ENCODE data around the gene STEAP1. TPM values are rescaled to one million over a fixed set of nuclear protein-coding genes. Genes with fewer than 3 reads are reported as not detected.
"Not testable (repeated sequence)": the region's sequence is repeated elsewhere in the genome, so short reads cannot be mapped to it uniquely, and the experiment has no call there.

The STEAP1 gene
- total RNA-seq, 8 experiments from 2014 or later = 0.37 to 10.0 (median 1.6) TPM

- H3K4me1 ChIP-seq (replicated peaks in 1 of 2); H3K4me3 ChIP-seq; H3K27ac ChIP-seq; ATAC-seq (replicated peaks in 6 of 8): not testable (repeated sequence)
- in situ Hi-C loops (cut with MboI; ENCODE audit: low pct_unique_long_range_greater_than_20kb in 2 of 9, low sequenced_read_pairs in 9 of 9, unreplicated experiment in 9 of 9) = loop anchor here in 3 of 9 experiments (25.0 kb wide), 3 partner anchors 105 to 280 kb away; partner anchors contain the start of gene CLDN12 (in 1 of the 3)
- 0 to 100% (median 100%) methylated on average over 1 to 2 of the region's 2 CpGs; no CpG with 5 or more reads in 2 of the 10 experiments for WGBS, 10 experiments
Measured at GRCh38 chr7:90157331-90157730, 3.1 kb downstream of the STEAP1 start.

GRCh38 chr7:90157761-90158350, 3.6 kb downstream of the STEAP1 start:
- not testable (repeated sequence) for H3K4me3 ChIP-seq; H3K27ac ChIP-seq; ATAC-seq (replicated peaks in 6 of 8); H3K4me1 ChIP-seq (replicated peaks in 1 of 2)
- in situ Hi-C loops (cut with MboI; ENCODE audit: low pct_unique_long_range_greater_than_20kb in 2 of 9, low sequenced_read_pairs in 9 of 9, unreplicated experiment in 9 of 9) = loop anchor here in 3 of 9 experiments (25.0 kb wide), 3 partner anchors 104 to 279 kb away; partner anchors contain the start of gene CLDN12 (in 1 of the 3)
- 22 to 100% (median 100%) methylated on average over 1 to 3 of the region's 4 CpGs; no CpG with 5 or more reads in 1 of the 10 experiments for WGBS, 10 experiments

DNA sequence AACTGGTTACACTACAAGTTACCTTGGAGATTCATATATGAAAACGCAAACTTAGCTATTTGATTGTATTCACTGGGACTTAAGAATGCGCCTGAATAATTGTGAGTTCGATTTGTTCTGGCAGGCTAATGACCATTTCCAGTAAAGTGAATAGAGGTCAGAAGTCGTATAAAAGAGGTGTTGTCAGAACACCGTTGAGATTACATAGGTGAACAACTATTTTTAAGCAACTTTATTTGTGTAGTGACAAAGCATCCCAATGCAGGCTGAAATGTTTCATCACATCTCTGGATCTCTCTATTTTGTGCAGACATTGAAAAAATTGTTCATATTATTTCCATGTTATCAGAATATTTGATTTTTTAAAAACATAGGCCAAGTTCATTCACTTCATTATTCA, 9.3 kb downstream of the STEAP1 start:
- Histone ChIP-seq H3K27ac (no peak overlapping the region), H3K4me3 (no peak overlapping the region), H3K4me1 (replicated peaks in 1 of 2) (no peaks in the 10 kb centered on the region)
- in situ Hi-C loops (cut with MboI; ENCODE audit: low pct_unique_long_range_greater_than_20kb in 2 of 9, low sequenced_read_pairs in 9 of 9, unreplicated experiment in 9 of 9) = loop anchor here in 3 of 9 experiments (25.0 kb wide), 3 partner anchors 99 to 274 kb away; partner anchors contain the start of gene CLDN12 (in 1 of the 3)
- 83 to 100% (median 90%) methylated on average over 1 to 5 of the region's 5 CpGs for WGBS, 10 experiments
- ATAC-seq (replicated peaks in 6 of 8) = no peak

- Histone ChIP-seq H3K4me3 (no peak overlapping the region), H3K27ac (no peak overlapping the region), H3K4me1 (replicated peaks in 1 of 2) (no peaks in the 10 kb centered on the region)
- in situ Hi-C loops (cut with MboI; ENCODE audit: low pct_unique_long_range_greater_than_20kb in 2 of 9, low sequenced_read_pairs in 9 of 9, unreplicated experiment in 9 of 9) = loop anchor here in 3 of 9 experiments (25.0 kb wide), 3 partner anchors 97 to 272 kb away; partner anchors contain the start of gene CLDN12 (in 1 of the 3)
- WGBS, 10 experiments = 40 to 100% (median 75%) methylated on average over 1 to 2 of the region's 2 CpGs; no CpG with 5 or more reads in 1 of the 10 experiments
- ATAC-seq (replicated peaks in 6 of 8) = no peak
Measured at GRCh38 chr7:90165724-90166123, 11.5 kb downstream of the STEAP1 start.

DNA sequence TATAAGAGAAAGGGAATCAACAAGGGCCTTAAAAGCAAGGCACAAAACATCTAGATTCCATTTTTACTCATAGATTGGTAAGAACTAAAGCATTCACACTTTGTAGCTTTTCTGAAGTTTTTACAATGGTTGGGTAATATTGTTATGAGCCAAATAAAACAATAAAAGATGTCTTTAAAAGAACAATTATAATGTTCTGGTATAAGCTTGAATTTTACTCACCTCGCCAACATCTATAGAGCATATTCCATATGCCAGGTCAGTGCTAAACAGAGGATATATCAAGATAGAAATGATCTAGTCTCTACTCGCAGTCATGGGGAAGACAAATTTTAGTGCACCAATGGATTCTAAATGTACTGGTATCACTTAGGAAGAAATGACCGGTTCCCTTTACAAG, 11.9 kb downstream of the STEAP1 start:
- in situ Hi-C loops (cut with MboI; ENCODE audit: low pct_unique_long_range_greater_than_20kb in 2 of 9, low sequenced_read_pairs in 9 of 9, unreplicated experiment in 9 of 9) = loop anchor here in 3 of 9 experiments (25.0 kb wide), 3 partner anchors 96 to 271 kb away; partner anchors contain the start of gene CLDN12 (in 1 of the 3)
- H3K27ac ChIP-seq = no peak overlapping the region
- no peaks in the 10 kb centered on the region for H3K4me1 ChIP-seq (replicated peaks in 1 of 2)
- H3K4me3 ChIP-seq = no peak overlapping the region
- ATAC-seq (replicated peaks in 6 of 8) = no peak
- WGBS, 10 experiments = 67 to 100% (median 82%) methylated on average over 1 to 3 of the region's 3 CpGs

DNA sequence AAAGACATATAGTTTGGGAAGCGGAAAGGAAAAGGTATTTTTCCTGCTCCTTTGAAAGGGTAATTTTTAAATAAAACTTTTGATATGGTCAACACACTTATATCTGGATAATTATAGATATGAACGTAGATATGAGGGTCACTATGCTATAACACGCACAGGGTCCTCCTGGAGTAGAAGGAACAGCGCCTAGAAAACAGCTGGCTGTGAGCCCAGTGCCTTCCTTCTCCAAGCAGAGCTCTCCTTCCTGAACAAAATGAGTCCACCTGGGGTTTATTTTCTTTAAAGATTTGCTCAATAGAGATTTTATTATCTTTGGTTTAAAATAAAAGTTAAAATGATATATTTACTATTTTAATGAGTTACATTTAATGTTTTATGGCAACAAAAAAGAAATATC, 13.1 kb downstream of the STEAP1 start:
- in situ Hi-C loops (cut with MboI; ENCODE audit: low pct_unique_long_range_greater_than_20kb in 2 of 9, low sequenced_read_pairs in 9 of 9, unreplicated experiment in 9 of 9) = loop anchor here in 3 of 9 experiments (25.0 kb wide), 3 partner anchors 95 to 270 kb away; partner anchors contain the start of gene CLDN12 (in 1 of the 3)
- WGBS, 10 experiments = 73 to 96% (median 88%) methylated on average over 3 to 4 of the region's 4 CpGs
- ATAC-seq (replicated peaks in 6 of 8) = no peak

DNA sequence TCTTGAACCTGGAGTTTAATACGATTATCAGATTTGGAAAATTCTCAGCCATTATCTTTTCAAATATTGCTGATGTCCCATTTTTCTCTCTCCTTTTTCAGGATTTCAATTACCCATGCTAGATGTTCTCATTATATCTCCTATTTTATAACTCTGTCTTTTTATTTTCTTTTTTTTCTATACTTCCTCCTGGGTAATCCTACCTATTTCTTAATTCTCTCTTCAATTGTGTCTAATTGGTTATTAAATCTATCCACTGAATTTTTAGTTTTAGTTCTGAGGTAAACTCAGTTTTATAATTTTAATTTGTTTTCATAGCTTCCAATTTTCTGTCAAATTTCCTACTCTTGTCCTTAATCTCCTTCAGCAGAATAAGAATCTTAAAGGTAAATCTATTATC, 15.6 kb downstream of the STEAP1 start:
- ATAC-seq (replicated peaks in 6 of 8) = no peak
- H3K4me1 ChIP-seq (replicated peaks in 1 of 2) = no peaks in the 10 kb centered on the region
- in situ Hi-C loops (cut with MboI; ENCODE audit: low pct_unique_long_range_greater_than_20kb in 2 of 9, low sequenced_read_pairs in 9 of 9, unreplicated experiment in 9 of 9) = loop anchor here in 3 of 9 experiments (25.0 kb wide), 3 partner anchors 92 to 267 kb away; partner anchors contain the start of gene CLDN12 (in 1 of the 3)
- 46 to 100% (median 86%) methylated on average over 1 of the region's 1 CpG; no CpG with 5 or more reads in 1 of the 10 experiments for WGBS, 10 experiments
- no peak overlapping the region for H3K27ac ChIP-seq
- H3K4me3 ChIP-seq = no peak overlapping the region

More for the DNA sequence above, 13.1 kb downstream of the STEAP1 start:
- H3K4me3 ChIP-seq = no peak overlapping the region
- H3K4me1 ChIP-seq (replicated peaks in 1 of 2) = no peaks in the 10 kb centered on the region
- no peak overlapping the region for H3K27ac ChIP-seq

DNA sequence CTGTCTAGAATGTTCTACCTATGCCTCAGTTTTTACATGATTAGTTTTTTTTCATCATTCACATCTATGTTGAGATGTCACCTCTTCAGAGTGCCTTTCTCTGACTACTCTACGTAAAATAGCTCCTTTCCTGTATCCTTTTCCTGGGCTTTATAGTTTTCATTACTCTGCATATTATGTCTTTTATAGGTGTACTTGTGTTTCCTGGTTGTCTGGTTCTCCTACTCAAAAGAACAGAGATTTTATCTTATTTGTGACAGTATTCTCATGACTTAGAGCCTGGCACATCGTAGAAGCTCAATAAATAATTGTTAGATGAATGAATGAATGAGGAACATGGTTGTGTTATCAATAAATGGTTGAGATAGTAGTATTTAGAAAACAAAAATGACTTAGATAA, 17.9 kb downstream of the STEAP1 start:
- Histone ChIP-seq H3K27ac (no peak overlapping the region), H3K4me1 (replicated peaks in 1 of 2) (no peaks in the 10 kb centered on the region), H3K4me3 (no peak overlapping the region)
- ATAC-seq (replicated peaks in 6 of 8) = no peak
- 50 to 100% (median 88%) methylated on average over 1 to 2 of the region's 2 CpGs for WGBS, 10 experiments
- in situ Hi-C loops (cut with MboI; ENCODE audit: low pct_unique_long_range_greater_than_20kb in 2 of 9, low sequenced_read_pairs in 9 of 9, unreplicated experiment in 9 of 9) = loop anchor here in 3 of 9 experiments (25.0 kb wide), 3 partner anchors 90 to 265 kb away; partner anchors contain the start of gene CLDN12 (in 1 of the 3)

DNA sequence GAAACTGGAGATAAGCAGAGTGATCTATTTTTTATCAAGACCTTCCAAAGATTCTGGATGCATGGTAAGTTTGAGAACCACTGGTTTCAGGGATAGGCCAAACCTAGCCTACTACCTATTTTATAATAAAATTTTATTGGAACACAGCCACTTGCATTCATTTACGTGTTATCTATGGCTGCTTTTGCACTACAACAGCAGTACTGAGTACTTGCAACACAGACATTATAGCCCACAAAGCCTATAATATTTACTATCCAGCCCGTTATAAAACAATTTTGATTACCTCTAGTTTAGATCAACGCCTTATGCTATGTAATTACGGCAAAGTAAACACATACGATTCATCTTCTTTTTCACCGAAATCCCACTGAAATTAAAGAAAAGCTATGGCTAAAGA, 18.4 kb downstream of the STEAP1 start:
- no peak overlapping the region for H3K4me3 ChIP-seq
- in situ Hi-C loops (cut with MboI; ENCODE audit: low pct_unique_long_range_greater_than_20kb in 2 of 9, low sequenced_read_pairs in 9 of 9, unreplicated experiment in 9 of 9) = loop anchor here in 3 of 9 experiments (25.0 kb wide), 3 partner anchors 90 to 265 kb away; partner anchors contain the start of gene CLDN12 (in 1 of the 3)
- H3K27ac ChIP-seq = no peak overlapping the region
- no peaks in the 10 kb centered on the region for H3K4me1 ChIP-seq (replicated peaks in 1 of 2)
- 65 to 100% (median 92%) methylated on average over 2 to 6 of the region's 6 CpGs; no CpG with 5 or more reads in 1 of the 10 experiments for WGBS, 10 experiments
- ATAC-seq (replicated peaks in 6 of 8) = no peak

DNA sequence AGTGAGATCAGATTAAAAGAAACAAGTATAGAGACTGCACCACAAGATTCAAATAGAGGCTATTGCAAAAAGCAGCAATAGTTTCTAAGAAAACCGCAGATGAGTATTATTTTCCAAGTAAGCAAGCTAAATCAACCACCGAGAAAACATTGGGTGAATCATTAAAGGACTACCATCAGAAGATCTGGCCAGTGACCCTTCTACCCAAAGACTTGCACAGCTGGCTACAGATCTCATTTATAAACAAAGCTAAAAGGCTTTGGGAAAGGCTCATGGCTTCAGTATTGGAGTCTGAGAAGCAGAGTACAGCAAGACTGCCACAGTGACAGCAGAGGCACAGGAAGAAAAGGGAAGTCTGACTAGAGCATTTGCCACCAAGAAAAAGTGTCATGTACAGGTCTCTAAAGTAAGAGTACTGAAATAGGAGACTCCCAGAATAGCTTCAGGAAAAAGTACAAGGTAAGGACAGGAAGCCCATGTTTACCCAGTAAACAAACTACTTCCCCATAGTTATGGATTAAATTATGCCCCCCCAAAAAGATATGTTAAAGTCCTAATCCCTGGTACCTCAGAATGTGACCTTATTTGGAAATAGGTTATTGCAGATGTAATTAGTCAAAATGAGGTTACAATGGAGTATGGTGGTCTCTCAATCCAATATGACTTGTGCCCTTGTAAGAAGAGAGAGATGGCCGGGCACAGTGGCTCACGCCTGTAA, 19.0 kb downstream of the STEAP1 start:
- 37 to 100% (median 75%) methylated on average over 1 to 4 of the region's 4 CpGs for WGBS, 10 experiments
- Histone ChIP-seq H3K4me1 (replicated peaks in 1 of 2) (no peaks in the 10 kb centered on the region), H3K4me3 (no peak overlapping the region), H3K27ac (no peak overlapping the region)
- in situ Hi-C loops (cut with MboI; ENCODE audit: low pct_unique_long_range_greater_than_20kb in 2 of 9, low sequenced_read_pairs in 9 of 9, unreplicated experiment in 9 of 9) = loop anchor here in 3 of 9 experiments (25.0 kb wide), 3 partner anchors 89 to 264 kb away; partner anchors contain the start of gene CLDN12 (in 1 of the 3)
- ATAC-seq (replicated peaks in 6 of 8) = no peak

DNA sequence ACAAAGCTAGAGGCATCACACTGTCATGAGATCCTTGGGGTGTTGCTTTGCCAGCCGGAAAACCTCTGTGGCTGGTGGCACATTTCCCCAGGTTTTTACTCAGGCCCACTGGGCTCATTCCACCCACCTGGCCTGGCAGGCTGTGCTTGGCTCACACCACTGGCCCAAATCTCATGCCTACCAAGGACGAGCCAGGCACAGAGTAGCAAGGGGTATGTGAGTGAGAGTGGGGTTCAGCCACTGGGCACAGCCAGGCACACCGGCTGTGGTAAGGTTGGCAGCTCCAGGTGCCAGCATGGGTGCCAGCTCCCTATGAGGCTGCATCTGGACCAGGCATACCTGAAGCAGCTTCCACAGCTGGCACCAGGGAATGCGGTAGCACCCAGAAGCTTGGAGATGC, 21.4 kb downstream of the STEAP1 start:
- no peaks in the 10 kb centered on the region for H3K4me1 ChIP-seq (replicated peaks in 1 of 2)
- in situ Hi-C loops (cut with MboI; ENCODE audit: low pct_unique_long_range_greater_than_20kb in 2 of 9, low sequenced_read_pairs in 9 of 9, unreplicated experiment in 9 of 9) = no loop called here
- H3K27ac ChIP-seq = no peak overlapping the region
- 50 to 90% (median 80%) methylated on average over 1 to 2 of the region's 4 CpGs; no CpG with 5 or more reads in 6 of the 10 experiments for WGBS, 10 experiments
- H3K4me3 ChIP-seq = no peak overlapping the region
- ATAC-seq (replicated peaks in 6 of 8) = no peak

GRCh38 chr7:90176195-90176594, 21.9 kb downstream of the STEAP1 start:
- no peaks in the 10 kb centered on the region for H3K4me1 ChIP-seq (replicated peaks in 1 of 2)
- in situ Hi-C loops (cut with MboI; ENCODE audit: low pct_unique_long_range_greater_than_20kb in 2 of 9, low sequenced_read_pairs in 9 of 9, unreplicated experiment in 9 of 9) = no loop called here
- H3K27ac ChIP-seq = no peak overlapping the region
- H3K4me3 ChIP-seq = no peak overlapping the region
- ATAC-seq (replicated peaks in 6 of 8) = no peak
- 80% methylated on average over 1 of the region's 1 CpG; no CpG with 5 or more reads in 9 of the 10 experiments for WGBS, 10 experiments

GRCh38 chr7:90178166-90178565, 23.9 kb downstream of the STEAP1 start:
- ATAC-seq (replicated peaks in 6 of 8) = no peak
- 100% methylated on average over 2 of the region's 2 CpGs; no CpG with 5 or more reads in 5 of the 10 experiments for WGBS, 10 experiments
- no peaks in the 10 kb centered on the region for H3K4me1 ChIP-seq (replicated peaks in 1 of 2)
- no peak overlapping the region for H3K4me3 ChIP-seq
- no peak overlapping the region for H3K27ac ChIP-seq
- in situ Hi-C loops (cut with MboI; ENCODE audit: low pct_unique_long_range_greater_than_20kb in 2 of 9, low sequenced_read_pairs in 9 of 9, unreplicated experiment in 9 of 9) = no loop called here

Data from motor neuron (in vitro differentiated cells).